Naive thymus-derived CD4-positive, alpha-beta T cell (primary cell): ENCODE measurements around the gene COL23A1. TPM values are rescaled to one million over a fixed set of nuclear protein-coding genes. Genes with fewer than 3 reads are reported as not detected.
A peak's percentile ranks its signal among the peaks of the same experiment; 100 is the strongest.

Experiments
- ATAC-seq: fragments of 150-1000 bp; cut with Tn5 transposase; 2 replicates; pipeline ENCODE4 v1.10.0; 2021; ENCODE audit warnings: mild to moderate bottlenecking, moderate library complexity
- CTCF ChIA-PET: fragments of 350-600 bp; sonication (Branson Sonifier 250); formaldehyde crosslinking; loops from one replicate; lab custom pipeline; 2021; ENCODE audit warnings: antibody characterized with exemption; lab: Charles Lee
- POLR2A ChIA-PET: fragments of 350-600 bp; sonication (Branson Sonifier 250); formaldehyde crosslinking; loops from one replicate; lab custom pipeline; 2021; ENCODE audit warnings: antibody characterized with exemption, inconsistent platforms; lab: Charles Lee
- DNase-seq, 9 donors: peaks; one replicate each; pipeline versions ENCODE4 v3.0.0 to v3.0.0-alpha.2; 2020 to 2022; ENCODE audit warnings: mixed read lengths in 1 of 9
- H3K27ac ChIP-seq: one replicate; pipeline ENCODE4 v1.7.0; 2013; ENCODE audit warnings: mild to moderate bottlenecking, low read depth, low read length, moderate library complexity
- H3K27me3 ChIP-seq, 2 donors: one replicate each; pipeline ENCODE4 v1.7.0; 2013; ENCODE audit warnings: low read length in 2 of 2, mild to moderate bottlenecking in 2 of 2, moderate library complexity in 2 of 2; ENCODE audit not compliant: control insufficient read depth in 2 of 2, insufficient read depth in 2 of 2
- H3K36me3 ChIP-seq, 3 experiments: 1 replicate in 2 of 3; 2 replicates in 1 of 3; pipeline ENCODE4 v1.7.0; 2013; ENCODE audit warnings: low read length in 3 of 3, mild to moderate bottlenecking in 3 of 3, moderate library complexity in 1 of 3; ENCODE audit not compliant: insufficient read depth in 3 of 3, control insufficient read depth in 2 of 3
- H3K4me1 ChIP-seq, 2 donors: one replicate each; pipeline ENCODE4 v1.7.0; 2013; ENCODE audit warnings: low read length in 2 of 2, mild to moderate bottlenecking in 2 of 2, moderate library complexity in 1 of 2; ENCODE audit not compliant: control insufficient read depth in 2 of 2, insufficient read depth in 2 of 2
- H3K4me3 ChIP-seq: 2 replicates; pipeline ENCODE4 v1.7.0; 2013; ENCODE audit warnings: mild to moderate bottlenecking, low read length
- H3K9me3 ChIP-seq, 3 experiments: 1 replicate in 2 of 3; 2 replicates in 1 of 3; pipeline ENCODE4 v1.7.0; 2013; ENCODE audit warnings: low read length in 3 of 3; ENCODE audit not compliant: control insufficient read depth in 2 of 3
- H3K27ac Mint-ChIP-seq, 9 donors: one replicate each; pipeline ENCODE4 v1.8.0; 2020 to 2022; ENCODE audit warnings: mixed read lengths in 9 of 9, mild to moderate bottlenecking in 8 of 9, moderate library complexity in 5 of 9, inconsistent platforms in 2 of 9
- H3K27me3 Mint-ChIP-seq, 5 donors: one replicate each; pipeline ENCODE4 v1.8.0; 2021 to 2022; ENCODE audit warnings: mixed read lengths in 5 of 5, mild to moderate bottlenecking in 1 of 5
- H3K36me3 Mint-ChIP-seq, 5 donors: one replicate each; pipeline ENCODE4 v1.8.0; 2020 to 2022; ENCODE audit warnings: mixed read lengths in 5 of 5, mild to moderate bottlenecking in 3 of 5, inconsistent platforms in 1 of 5
- H3K4me1 Mint-ChIP-seq, 7 donors: one replicate each; pipeline ENCODE4 v1.8.0; 2020 to 2022; ENCODE audit warnings: mixed read lengths in 7 of 7, mild to moderate bottlenecking in 3 of 7, inconsistent platforms in 1 of 7
- H3K4me3 Mint-ChIP-seq, 10 donors: one replicate each; pipeline ENCODE4 v1.8.0; 2020 to 2022; ENCODE audit warnings: mild to moderate bottlenecking in 10 of 10, mixed read lengths in 10 of 10, moderate library complexity in 6 of 10, inconsistent platforms in 2 of 10
- H3K9me3 Mint-ChIP-seq, 11 donors: one replicate each; pipeline ENCODE4 v1.8.0; 2020 to 2022; ENCODE audit warnings: mixed read lengths in 11 of 11, mild to moderate bottlenecking in 4 of 11, inconsistent platforms in 1 of 11, moderate library complexity in 1 of 11
- intact Hi-C, 2 donors: fragments of 100-400 bp; cut with micrococcal nuclease; formaldehyde crosslinking; loops; one replicate each; pipeline ENCODE4 v1.15.1; 2023
- polyA plus RNA-seq, 2 donors: library from polyadenylated mRNA; unstranded; fragments of 300-500 nt; fragmentation: Illumina TruSeq; gene quantifications; one replicate each; pipeline ENCODE4 v1.2.3, GENCODE V29; 2021
- total RNA-seq, 6 experiments: library from RNA in 5 of 6; stranded (reverse) in 5 of 6; gene quantifications; 1 replicate in 5 of 6; 2 replicates in 1 of 6; pipeline ENCODE4 v1.2.3 and lab custom pipeline; 2021 to 2026

Gene COL23A1
- total and polyA plus RNA-seq, 7 experiments from 2014 or later = 0.13 to 0.32 (median 0.22) TPM; not detected in 4

- no peaks in the 10 kb centered on the region for H3K36me3 Mint-ChIP-seq
- CTCF ChIA-PET = no interaction called here
- H3K9me3 Mint-ChIP-seq = peaks cover 0 to 2% (median 0%) of the 10 kb centered on the region in 11 donors
- H3K4me1 Mint-ChIP-seq = peaks cover 0 to 4% (median 0%) of the 10 kb centered on the region in 7 donors
- peaks cover 0 to 5% (median 5%) of the 10 kb centered on the region in 5 donors for H3K27me3 Mint-ChIP-seq
- Histone ChIP-seq H3K27me3 (no peaks in the 10 kb centered on the region), H3K27ac (no peak overlapping the region), H3K9me3 (no peaks in the 10 kb centered on the region), H3K4me1 (no peaks in the 10 kb centered on the region), H3K4me3 (no peak overlapping the region), H3K36me3 (no peaks in the 10 kb centered on the region)
- no peak overlapping the region for H3K4me3 Mint-ChIP-seq
- ATAC-seq = no peak
- intact Hi-C loops = no loop called here
- H3K27ac Mint-ChIP-seq = peak overlapping the region in 1 of 9 donors; percentile 12
- no peak for DNase-seq
- POLR2A ChIA-PET = no interaction called here
Observed at GRCh38 chr5:178363501-178364325, 226.5 kb downstream of the COL23A1 start.

- no peaks in the 10 kb centered on the region for H3K4me1 ChIP-seq
- intact Hi-C loops = no loop called here
- Mint-ChIP-seq H3K27me3 (peaks cover 0 to 15% (median 5%) of the 10 kb centered on the region in 5 donors), H3K36me3 (no peaks in the 10 kb centered on the region), H3K4me1 (peaks cover 0 to 6% (median 0%) of the 10 kb centered on the region in 7 donors), H3K4me3 (no peak overlapping the region), H3K27ac (peak overlapping the region in 1 of 9 donors; percentile 24), H3K9me3 (peaks cover 0 to 9% (median 0%) of the 10 kb centered on the region in 11 donors)
- CTCF ChIA-PET = no interaction called here
- no peaks in the 10 kb centered on the region for H3K36me3 ChIP-seq
- H3K27ac ChIP-seq = no peak overlapping the region
- H3K4me3 ChIP-seq = no peak overlapping the region
- DNase-seq = no peak
- H3K27me3 ChIP-seq = no peaks in the 10 kb centered on the region
- POLR2A ChIA-PET = no interaction called here
- H3K9me3 ChIP-seq = no peaks in the 10 kb centered on the region
- no peak for ATAC-seq
Observed at GRCh38 chr5:178361657-178362445, 228.3 kb downstream of the COL23A1 start.

- no peaks in the 10 kb centered on the region for H3K9me3 ChIP-seq
- H3K4me1 ChIP-seq = no peaks in the 10 kb centered on the region
- no peaks in the 10 kb centered on the region for H3K36me3 ChIP-seq
- H3K4me3 ChIP-seq = no peak overlapping the region
- peaks cover 0 to 9% (median 0%) of the 10 kb centered on the region in 11 donors for H3K9me3 Mint-ChIP-seq
- ChIA-PET POLR2A (no interaction called here), CTCF (no interaction called here)
- DNase-seq (no peak), ATAC-seq (no peak)
- H3K36me3 Mint-ChIP-seq = no peaks in the 10 kb centered on the region
- no peak overlapping the region for H3K27ac Mint-ChIP-seq
- H3K4me1 Mint-ChIP-seq = peaks cover 0 to 15% (median 0%) of the 10 kb centered on the region in 7 donors
- H3K27me3 Mint-ChIP-seq = peaks cover 0 to 19% (median 11%) of the 10 kb centered on the region in 5 donors
- no peak overlapping the region for H3K27ac ChIP-seq
- H3K4me3 Mint-ChIP-seq = no peak overlapping the region
- no peaks in the 10 kb centered on the region for H3K27me3 ChIP-seq
- intact Hi-C loops = no loop called here
Observed at GRCh38 chr5:178360926-178361235, 229.3 kb downstream of the COL23A1 start.

- H3K4me1 Mint-ChIP-seq = peaks cover 0 to 16% (median 0%) of the 10 kb centered on the region in 7 donors
- ATAC-seq = no peak
- peaks cover 0 to 9% (median 0%) of the 10 kb centered on the region in 11 donors for H3K9me3 Mint-ChIP-seq
- POLR2A ChIA-PET = no interaction called here
- no peaks in the 10 kb centered on the region for H3K36me3 ChIP-seq
- H3K27ac ChIP-seq = no peak overlapping the region
- intact Hi-C loops = no loop called here
- H3K4me3 Mint-ChIP-seq = no peak overlapping the region
- no peaks in the 10 kb centered on the region for H3K27me3 ChIP-seq
- no peak overlapping the region for H3K27ac Mint-ChIP-seq
- H3K9me3 ChIP-seq = no peaks in the 10 kb centered on the region
- H3K36me3 Mint-ChIP-seq = no peaks in the 10 kb centered on the region
- H3K27me3 Mint-ChIP-seq = peaks cover 0 to 20% (median 15%) of the 10 kb centered on the region in 5 donors
- no peak overlapping the region for H3K4me3 ChIP-seq
- no peaks in the 10 kb centered on the region for H3K4me1 ChIP-seq
- CTCF ChIA-PET = no interaction called here
- DNase-seq = no peak
Observed at GRCh38 chr5:178360222-178360925, 229.8 kb downstream of the COL23A1 start.

- H3K4me3 ChIP-seq = no peak overlapping the region
- ATAC-seq (no peak), DNase-seq (no peak)
- intact Hi-C loops = no loop called here
- Mint-ChIP-seq H3K4me1 (peaks cover 0 to 16% (median 0%) of the 10 kb centered on the region in 7 donors), H3K9me3 (peaks cover 0 to 9% (median 0%) of the 10 kb centered on the region in 11 donors), H3K27ac (peak overlapping the region in 1 of 9 donors; percentile 67), H3K36me3 (no peaks in the 10 kb centered on the region), H3K4me3 (no peak overlapping the region), H3K27me3 (peaks cover 0 to 20% (median 16%) of the 10 kb centered on the region in 5 donors)
- no peaks in the 10 kb centered on the region for H3K27me3 ChIP-seq
- H3K27ac ChIP-seq = no peak overlapping the region
- CTCF ChIA-PET = no interaction called here
- no peaks in the 10 kb centered on the region for H3K4me1 ChIP-seq
- POLR2A ChIA-PET = no interaction called here
- no peaks in the 10 kb centered on the region for H3K9me3 ChIP-seq
- no peaks in the 10 kb centered on the region for H3K36me3 ChIP-seq
Observed at GRCh38 chr5:178359738-178360137, 230.5 kb downstream of the COL23A1 start.

GRCh38 chr5:178357678-178358077 is 232.5 kb downstream of the COL23A1 start:
- H3K4me1 ChIP-seq = no peaks in the 10 kb centered on the region
- no peaks in the 10 kb centered on the region for H3K9me3 ChIP-seq
- H3K27me3 ChIP-seq = no peaks in the 10 kb centered on the region
- no peak overlapping the region for H3K27ac ChIP-seq
- ChIA-PET CTCF (no interaction called here), POLR2A (no interaction called here)
- H3K4me3 Mint-ChIP-seq = no peak overlapping the region
- no peak for ATAC-seq
- H3K36me3 ChIP-seq = no peaks in the 10 kb centered on the region
- H3K4me1 Mint-ChIP-seq = peaks cover 0 to 16% (median 0%) of the 10 kb centered on the region in 7 donors
- peaks cover 0 to 23% (median 20%) of the 10 kb centered on the region in 5 donors for H3K27me3 Mint-ChIP-seq
- peaks cover 0 to 9% (median 0%) of the 10 kb centered on the region in 11 donors for H3K9me3 Mint-ChIP-seq
- no peak overlapping the region for H3K27ac Mint-ChIP-seq
- H3K36me3 Mint-ChIP-seq = no peaks in the 10 kb centered on the region
- no peak for DNase-seq
- intact Hi-C loops = no loop called here
- H3K4me3 ChIP-seq = no peak overlapping the region
